LNCaP clone FGC (cell line): ENCODE data around the gene CYB5B.

ENCODE experiments used
- DNase-seq: peaks from one replicate; pipeline ENCODE4 v3.0.0-alpha.2; 2011; ENCODE audit warnings: low read depth
- H3K4me3 ChIP-seq: 2 replicates; pipeline ENCODE4 v1.5.1; 2011; ENCODE audit warnings: mild to moderate bottlenecking, low read depth, low read length, control low read depth
- CTCF ChIP-seq: IDR thresholded peaks from 2 replicates; pipeline ENCODE4 v1.5.1; 2012; ENCODE audit warnings: mild to moderate bottlenecking; ENCODE audit not compliant: control insufficient read depth, insufficient read depth; ENCODE audit errors: extremely low read depth

Gene CYB5B

DNA sequence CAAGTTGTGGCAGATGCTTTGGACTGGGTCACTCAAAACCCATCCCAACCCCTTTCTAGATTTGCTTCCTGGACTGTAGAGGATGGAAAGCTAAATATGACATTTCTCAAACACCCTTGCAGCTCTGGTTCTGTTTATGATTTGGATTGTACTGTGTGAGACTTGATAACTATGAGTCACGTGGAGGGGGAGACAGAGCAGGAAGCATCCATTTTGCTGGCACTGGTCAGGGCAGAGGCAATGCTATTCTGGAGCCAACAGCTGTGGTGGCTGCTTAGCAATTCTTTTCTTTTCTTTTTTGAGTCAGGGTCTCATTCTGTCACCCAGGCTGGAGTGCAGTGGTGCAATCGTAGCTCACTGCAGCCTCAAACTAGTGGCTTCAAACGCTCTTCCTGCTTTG lies 25.1 kb upstream of the CYB5B start:
- no peak for TF ChIP-seq CTCF
- H3K4me3 ChIP-seq, result no peak overlapping the region
- no peak for DNase-seq

GRCh38 chr16:69402439-69402838 lies 22.0 kb upstream of the CYB5B start:
- H3K4me3 ChIP-seq, result no peak overlapping the region
- DNase-seq, result no peak
- TF ChIP-seq CTCF, result no peak

GRCh38 chr16:69404275-69404805 lies 20.1 kb upstream of the CYB5B start:
- no peak for TF ChIP-seq CTCF
- no peak for DNase-seq
- H3K4me3 ChIP-seq, result no peak overlapping the region

DNA sequence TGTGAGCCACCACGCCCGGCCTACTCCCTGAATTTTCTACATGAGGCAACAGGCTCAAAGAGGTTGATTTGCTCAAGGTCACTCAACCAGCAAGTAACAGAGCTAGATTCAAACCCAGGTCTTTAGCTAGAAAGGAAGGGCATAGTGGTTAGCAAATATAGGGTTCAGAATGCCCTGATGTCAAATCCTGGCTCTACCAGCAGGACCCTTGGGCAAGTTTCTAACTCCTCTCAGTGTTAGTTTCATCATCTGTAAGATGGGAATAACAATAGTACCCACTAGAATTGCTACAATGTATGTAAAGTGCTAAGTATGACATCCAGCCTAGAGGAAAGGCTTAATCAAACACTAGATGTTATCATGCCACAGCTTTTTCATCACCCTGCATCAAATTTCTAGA lies 19.1 kb upstream of the CYB5B start:
- H3K4me3 ChIP-seq, result no peak overlapping the region
- no peak for DNase-seq
- TF ChIP-seq CTCF, result no peak

GRCh38 chr16:69405757-69406156 lies 18.7 kb upstream of the CYB5B start:
- TF ChIP-seq CTCF, result no peak
- H3K4me3 ChIP-seq, result no peak overlapping the region
- DNase-seq, result no peak

GRCh38 chr16:69406780-69407331 lies 17.6 kb upstream of the CYB5B start:
- no peak for DNase-seq
- H3K4me3 ChIP-seq, result no peak overlapping the region
- no peak for TF ChIP-seq CTCF

GRCh38 chr16:69407702-69408323 lies 16.6 kb upstream of the CYB5B start:
- no peak for TF ChIP-seq CTCF
- no peak for DNase-seq
- H3K4me3 ChIP-seq, result no peak overlapping the region
